ENCODE measurements around the gene CSPG4.
"Not testable (repeated sequence)": the region's sequence is repeated elsewhere in the genome, so short reads cannot be mapped to it uniquely, and the experiment has no call there.

CSPG4 gene

DNA sequence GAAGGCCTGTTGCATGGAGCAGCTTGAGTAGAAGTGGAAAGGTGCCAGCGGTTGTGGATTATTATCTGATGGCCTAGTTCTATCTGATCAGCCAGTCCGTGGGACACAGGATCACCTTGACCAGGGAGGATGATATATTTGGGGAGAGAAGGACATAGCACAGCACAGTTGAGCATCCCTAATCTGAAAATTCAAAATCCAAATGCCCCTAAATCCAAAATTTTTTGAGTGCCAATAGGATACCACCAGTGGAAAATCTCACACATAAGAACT, 6.0 kb downstream of the CSPG4 start:
- H3K36me3 ChIP-seq (replicated peaks; ENCODE audit: insufficient read depth, low read length), result no peaks in the 10 kb centered on the region
- TF ChIP-seq CTCF (IDR thresholded peaks at IDR 0.05; ENCODE audit: low read length), result no peak

GRCh38 chr15:75705854-75706681, 6.6 kb downstream of the CSPG4 start:
- Histone ChIP-seq H3K9me2 (replicated peaks; ENCODE audit: insufficient read depth, low read length) (no peaks in the 10 kb centered on the region), H3K79me2 (ENCODE audit: low read length) (no peaks in the 10 kb centered on the region), H3K27ac (ENCODE audit: low read length) (no peak overlapping the region), H3K4me1 (ENCODE audit: low read length) (no peaks in the 10 kb centered on the region), H2AFZ (ENCODE audit: low read length) (no peak overlapping the region), H3K4me2 (ENCODE audit: low read depth, low read length) (no peak overlapping the region), H3K9me3 (replicated peaks; ENCODE audit: insufficient read depth, low read length) (no peaks in the 10 kb centered on the region), H3K4me3 (ENCODE audit: low read length) (no peak overlapping the region), H3K36me3 (replicated peaks; ENCODE audit: insufficient read depth, low read length) (no peaks in the 10 kb centered on the region), H4K20me1 (ENCODE audit: insufficient read depth, low read length) (no peaks in the 10 kb centered on the region), H3K9ac (ENCODE audit: low read length) (no peak overlapping the region), H3F3A (ENCODE audit: insufficient read depth, low read length) (no peaks in the 10 kb centered on the region), H3K27me3 (replicated peaks; ENCODE audit: insufficient read depth, low read length) (no peaks in the 10 kb centered on the region)
- no peak for DNase-seq
- TF ChIP-seq EZH2phosphoT487 (IDR thresholded peaks at IDR 0.05; ENCODE audit: low read length) (no peak), CTCF (IDR thresholded peaks at IDR 0.05; ENCODE audit: low read length) (no peak), EZH2 (optimal IDR thresholded peaks at IDR 0.05; ENCODE audit: low read depth, low read length) (no peak)

More for the DNA sequence above, 6.0 kb downstream of the CSPG4 start:
- no peaks in the 10 kb centered on the region for H3K4me1 ChIP-seq (ENCODE audit: low read length)
- no peak overlapping the region for H3K9ac ChIP-seq (ENCODE audit: low read length)
- H4K20me1 ChIP-seq (ENCODE audit: insufficient read depth, low read length), result no peaks in the 10 kb centered on the region
- no peak for DNase-seq
- no peaks in the 10 kb centered on the region for H3K9me2 ChIP-seq (replicated peaks; ENCODE audit: insufficient read depth, low read length)
- H3K27me3 ChIP-seq (replicated peaks; ENCODE audit: insufficient read depth, low read length), result no peaks in the 10 kb centered on the region
- no peak overlapping the region for H3K4me3 ChIP-seq (ENCODE audit: low read length)
- no peak overlapping the region for H3K27ac ChIP-seq (ENCODE audit: low read length)
- H3K4me2 ChIP-seq (ENCODE audit: low read depth, low read length), result no peak overlapping the region
- no peak overlapping the region for H2AFZ ChIP-seq (ENCODE audit: low read length)
- H3F3A ChIP-seq (ENCODE audit: insufficient read depth, low read length), result no peaks in the 10 kb centered on the region
- no peaks in the 10 kb centered on the region for H3K79me2 ChIP-seq (ENCODE audit: low read length)
- H3K9me3 ChIP-seq (replicated peaks; ENCODE audit: insufficient read depth, low read length), result no peaks in the 10 kb centered on the region

GRCh38 chr15:75705375-75705774, 7.3 kb downstream of the CSPG4 start:
- not testable (repeated sequence) for H3K36me3 ChIP-seq (replicated peaks; ENCODE audit: insufficient read depth, low read length); H3F3A ChIP-seq (ENCODE audit: insufficient read depth, low read length); H2AFZ ChIP-seq (ENCODE audit: low read length); H3K27ac ChIP-seq (ENCODE audit: low read length); H3K9ac ChIP-seq (ENCODE audit: low read length); H3K9me3 ChIP-seq (replicated peaks; ENCODE audit: insufficient read depth, low read length); DNase-seq; H3K4me3 ChIP-seq (ENCODE audit: low read length); H3K79me2 ChIP-seq (ENCODE audit: low read length); H4K20me1 ChIP-seq (ENCODE audit: insufficient read depth, low read length); H3K9me2 ChIP-seq (replicated peaks; ENCODE audit: insufficient read depth, low read length); H3K4me1 ChIP-seq (ENCODE audit: low read length); H3K27me3 ChIP-seq (replicated peaks; ENCODE audit: insufficient read depth, low read length); H3K4me2 ChIP-seq (ENCODE audit: low read depth, low read length)

DNA sequence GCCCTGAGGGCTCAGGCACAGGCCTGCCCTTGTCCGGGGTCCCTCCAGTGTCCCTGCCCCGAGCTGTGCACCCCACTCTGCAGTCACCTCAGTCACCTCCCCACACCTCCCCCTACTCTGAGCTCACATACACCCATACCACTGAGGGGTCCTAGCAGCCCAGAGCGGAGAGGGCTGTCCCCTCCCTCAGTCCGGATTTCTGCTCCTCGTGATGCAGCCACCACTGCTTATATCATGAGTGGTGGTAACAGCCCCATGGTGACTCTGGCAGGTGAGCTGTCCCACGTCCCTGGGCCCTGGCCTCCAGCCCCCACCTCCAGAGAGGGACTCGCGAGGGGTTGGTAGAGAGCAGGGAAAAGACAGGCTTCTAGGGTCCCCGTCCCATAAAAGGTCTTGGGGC, 8.0 kb downstream of the CSPG4 start:
- no peaks in the 10 kb centered on the region for H3K27me3 ChIP-seq (replicated peaks; ENCODE audit: insufficient read depth, low read length)
- TF ChIP-seq EZH2 (optimal IDR thresholded peaks at IDR 0.05; ENCODE audit: low read depth, low read length) (no peak), CTCF (IDR thresholded peaks at IDR 0.05; ENCODE audit: low read length) (no peak), EZH2phosphoT487 (IDR thresholded peaks at IDR 0.05; ENCODE audit: low read length) (no peak)
- H3K4me1 ChIP-seq (ENCODE audit: low read length), result no peaks in the 10 kb centered on the region
- H3K79me2 ChIP-seq (ENCODE audit: low read length), result no peaks in the 10 kb centered on the region
- no peak overlapping the region for H3K9ac ChIP-seq (ENCODE audit: low read length)
- no peaks in the 10 kb centered on the region for H3K9me2 ChIP-seq (replicated peaks; ENCODE audit: insufficient read depth, low read length)
- H3K27ac ChIP-seq (ENCODE audit: low read length), result no peak overlapping the region
- H2AFZ ChIP-seq (ENCODE audit: low read length), result no peak overlapping the region
- H3K36me3 ChIP-seq (replicated peaks; ENCODE audit: insufficient read depth, low read length), result no peaks in the 10 kb centered on the region
- no peaks in the 10 kb centered on the region for H3K9me3 ChIP-seq (replicated peaks; ENCODE audit: insufficient read depth, low read length)
- H3K4me3 ChIP-seq (ENCODE audit: low read length), result no peak overlapping the region
- no peaks in the 10 kb centered on the region for H4K20me1 ChIP-seq (ENCODE audit: insufficient read depth, low read length)
- no peak for DNase-seq
- H3F3A ChIP-seq (ENCODE audit: insufficient read depth, low read length), result no peaks in the 10 kb centered on the region
- H3K4me2 ChIP-seq (ENCODE audit: low read depth, low read length), result no peak overlapping the region

Measured in MM.1S (cell line).